ENCODE data around the gene RNF222.

- TF ChIP-seq CTCF (IDR thresholded peaks at IDR 0.05), result no peak
- TF ChIP-seq POLR2A (IDR thresholded peaks at IDR 0.05), result no peak
Observed at GRCh38 chr17:8393470-8394231, 4.0 kb downstream of the RNF222 start.

Measured in esophagus squamous epithelium (tissue), 4 donors.